ENCODE results near the gene MPDZ.

The MPDZ gene

DNA sequence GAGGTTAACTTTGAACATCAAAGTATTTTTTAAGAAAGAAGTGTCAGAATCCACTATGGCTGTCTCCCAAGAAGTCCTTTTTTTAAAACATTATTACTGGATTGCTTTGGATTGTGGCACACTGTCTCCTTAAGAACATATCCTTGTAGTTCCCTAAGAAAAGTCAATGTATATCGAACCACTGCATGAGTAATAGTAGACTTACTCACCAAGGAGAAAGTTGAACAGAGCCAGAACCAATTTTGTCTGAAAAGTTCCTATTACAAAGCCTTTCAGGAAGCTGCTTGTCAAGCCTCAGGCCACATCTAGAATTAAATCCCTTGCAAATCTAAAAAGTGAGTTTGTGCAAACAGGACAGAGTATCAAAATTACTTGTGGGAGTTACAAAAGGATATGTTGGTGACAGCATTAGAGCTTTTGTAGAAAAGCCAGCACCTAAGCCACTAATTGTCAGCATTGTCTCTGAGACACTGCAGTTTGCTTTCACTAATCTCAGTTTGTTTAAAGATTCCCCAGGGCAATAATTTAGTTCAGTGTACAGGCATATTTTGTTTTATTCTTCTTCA lies 195.4 kb downstream of the MPDZ start:
- DNase-seq, result no peak

DNA sequence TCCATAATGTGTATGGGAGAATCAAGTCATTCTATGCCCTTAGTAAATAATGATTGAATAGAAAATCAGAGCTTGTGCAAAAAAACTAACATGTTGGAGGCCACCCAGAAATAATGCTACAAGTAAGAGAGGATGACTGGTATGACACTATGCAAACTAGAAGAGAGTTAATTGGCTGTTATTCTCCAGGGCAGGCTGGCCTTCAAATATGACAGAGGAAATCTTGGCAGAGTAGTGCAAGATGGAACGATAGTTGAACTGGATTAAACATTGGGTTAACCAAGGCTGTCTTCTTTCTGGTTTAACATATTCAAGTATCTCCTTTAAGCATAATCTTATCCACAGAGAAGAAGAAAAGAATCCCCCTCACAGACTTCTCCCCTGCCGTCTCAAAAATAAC lies 196.1 kb downstream of the MPDZ start:
- DNase-seq, result no peak

GRCh38 chr9:13082796-13083195 lies 196.7 kb downstream of the MPDZ start:
- DNase-seq, result no peak

- no peak for DNase-seq
Observed at GRCh38 chr9:13078164-13078563, 201.3 kb downstream of the MPDZ start.

- no peak for DNase-seq
Observed at GRCh38 chr9:13076616-13077015, 202.9 kb downstream of the MPDZ start.

- DNase-seq, result no peak
Observed at GRCh38 chr9:13071921-13072320, 207.6 kb downstream of the MPDZ start.

GRCh38 chr9:13070612-13071595 lies 208.6 kb downstream of the MPDZ start:
- no peak for DNase-seq

GRCh38 chr9:13069498-13069897 lies 210.0 kb downstream of the MPDZ start:
- no peak for DNase-seq

DNA sequence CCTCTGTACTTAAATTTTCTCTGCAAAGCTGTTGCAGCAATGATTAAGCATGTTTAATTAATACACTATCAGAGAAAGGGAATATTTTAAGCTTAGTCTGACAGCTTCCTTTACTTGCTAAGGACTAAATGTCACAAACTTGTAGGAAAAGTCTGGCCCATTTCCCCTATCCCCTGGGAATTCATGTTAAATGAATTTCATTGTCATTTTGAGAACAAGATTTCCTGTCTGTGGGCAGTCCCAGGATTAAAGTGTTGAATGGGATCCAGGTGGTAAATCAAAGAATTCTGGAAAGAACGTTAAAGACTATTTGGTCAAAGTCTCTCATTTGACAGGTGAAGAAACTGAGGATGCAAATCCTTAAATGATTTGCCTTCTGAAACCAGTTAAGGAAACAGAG lies 214.8 kb downstream of the MPDZ start:
- no peak for DNase-seq

DNA sequence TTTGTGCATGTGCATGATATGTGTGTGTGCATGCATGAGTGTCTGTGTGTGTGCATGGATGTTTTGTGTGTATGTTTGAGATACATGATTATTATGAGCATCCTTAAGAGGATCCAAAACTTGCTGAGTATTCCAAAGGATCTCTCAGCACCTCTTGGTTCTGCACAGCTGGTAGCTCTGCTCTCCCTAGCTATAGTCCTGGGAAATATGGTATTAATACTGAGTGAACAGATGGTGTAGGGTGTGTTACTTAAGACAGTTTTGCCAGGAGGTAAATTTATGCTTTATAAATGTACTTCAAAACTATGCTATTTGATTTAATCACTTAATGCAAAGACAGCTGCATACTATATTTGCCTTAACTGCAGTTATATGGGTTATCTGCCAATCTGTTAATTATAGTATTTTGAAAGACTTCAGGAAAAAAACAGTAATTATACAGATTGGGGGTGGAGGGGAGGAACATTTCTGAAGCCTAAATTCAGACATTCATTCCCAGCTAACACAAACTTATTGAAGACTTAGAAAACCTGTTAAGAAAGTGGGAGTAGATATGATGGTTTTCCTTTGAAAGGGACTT lies 215.5 kb downstream of the MPDZ start:
- no peak for DNase-seq

DNA sequence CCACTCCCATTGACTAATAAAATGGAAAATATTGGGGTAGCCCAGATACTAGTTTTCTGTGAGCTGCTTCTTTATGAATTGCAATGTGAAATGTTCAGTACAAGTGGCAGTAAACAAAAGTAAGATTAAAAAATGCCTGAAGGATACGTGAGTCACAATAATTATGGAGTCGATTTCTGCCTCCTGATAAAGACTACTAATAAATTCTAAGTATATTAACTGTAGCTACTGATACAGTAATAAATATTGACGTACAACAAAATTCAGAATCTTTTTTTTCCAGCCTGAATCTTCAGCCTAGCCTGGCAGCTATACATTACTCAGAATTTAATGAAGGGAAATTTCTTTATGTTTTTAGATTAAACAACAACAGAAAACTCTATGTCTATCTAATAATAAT lies 218.1 kb downstream of the MPDZ start:
- DNase-seq, result no peak

Data from nucleus accumbens (tissue), 56 donors.